Muscle of arm (tissue), 12 donors: ENCODE data around the gene PIWIL4. TPM values are rescaled to one million over a fixed set of nuclear protein-coding genes. Genes with fewer than 3 reads are reported as not detected.
"Not testable (repeated sequence)": the region's sequence is repeated elsewhere in the genome, so short reads cannot be mapped to it uniquely, and the experiment has no call there.

Experiments
- DNase-seq: peaks from one replicate; pipeline ENCODE4 v3.0.0-alpha.2; 2013
- polyA plus RNA-seq, 12 donors: library from polyadenylated mRNA; unstranded; fragments of 120-200 nt; gene quantifications; one replicate each; pipeline ENCODE4 v1.2.1, GENCODE V29; 2013; ENCODE audit not compliant: insufficient read length in 12 of 12

Gene PIWIL4
- polyA plus RNA-seq, 12 donors = 3.6 to 6.7 (median 4.8) TPM; not detected in 2

DNA sequence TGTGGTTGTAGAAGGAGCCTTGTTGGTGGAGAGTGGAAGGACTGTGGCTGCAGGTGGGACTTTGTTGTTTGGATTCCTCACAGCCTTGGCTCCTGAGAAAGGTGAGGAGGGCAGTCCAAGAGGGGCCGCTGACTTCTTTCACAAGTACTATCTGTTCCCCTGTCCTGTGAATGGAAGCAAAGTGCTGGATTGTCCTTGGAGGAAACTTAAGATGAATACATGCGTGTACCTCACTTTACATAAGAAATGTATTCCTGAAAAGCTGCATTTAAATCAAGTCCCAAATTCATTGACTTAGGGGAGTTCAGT, 21.1 kb upstream of the PIWIL4 start:
- no peak for DNase-seq

DNA sequence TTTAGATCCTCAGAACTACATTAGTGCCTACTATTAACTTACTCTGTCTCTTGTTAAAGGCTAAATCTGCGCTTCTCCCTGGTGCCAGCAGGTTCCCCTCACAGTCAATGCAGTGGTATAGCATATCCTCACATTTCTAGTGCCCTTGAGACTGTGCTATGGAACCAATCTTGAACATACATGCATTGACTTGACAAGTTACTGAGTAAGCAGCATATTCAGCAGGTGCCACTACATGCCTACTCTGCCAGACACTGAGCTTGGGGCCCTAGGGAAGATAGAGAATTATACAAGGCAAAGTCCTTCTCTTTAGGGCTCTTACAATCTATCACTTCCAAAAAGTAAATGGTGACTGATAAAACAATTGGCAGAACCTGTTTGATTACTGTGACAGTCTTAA, 20.3 kb upstream of the PIWIL4 start:
- DNase-seq = no peak

DNA sequence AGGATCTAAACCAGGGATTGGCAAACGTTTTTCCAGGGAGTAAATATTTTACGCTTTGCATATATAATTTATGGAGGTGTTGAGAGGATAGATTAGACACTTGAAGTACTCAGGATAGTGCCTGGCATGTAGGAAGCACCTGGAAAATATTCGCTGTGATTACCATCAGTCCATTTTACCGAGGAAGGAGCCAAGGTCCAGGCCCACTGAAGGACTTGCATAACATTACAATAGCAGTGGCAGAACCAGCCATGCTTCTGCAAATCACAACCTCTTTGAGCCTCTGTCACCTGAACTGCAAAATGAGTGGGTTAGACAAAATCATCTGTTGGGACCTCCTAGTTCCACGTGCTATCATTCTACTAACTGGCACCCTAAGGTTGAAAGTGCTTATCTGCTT, 18.0 kb upstream of the PIWIL4 start:
- no peak for DNase-seq

DNA sequence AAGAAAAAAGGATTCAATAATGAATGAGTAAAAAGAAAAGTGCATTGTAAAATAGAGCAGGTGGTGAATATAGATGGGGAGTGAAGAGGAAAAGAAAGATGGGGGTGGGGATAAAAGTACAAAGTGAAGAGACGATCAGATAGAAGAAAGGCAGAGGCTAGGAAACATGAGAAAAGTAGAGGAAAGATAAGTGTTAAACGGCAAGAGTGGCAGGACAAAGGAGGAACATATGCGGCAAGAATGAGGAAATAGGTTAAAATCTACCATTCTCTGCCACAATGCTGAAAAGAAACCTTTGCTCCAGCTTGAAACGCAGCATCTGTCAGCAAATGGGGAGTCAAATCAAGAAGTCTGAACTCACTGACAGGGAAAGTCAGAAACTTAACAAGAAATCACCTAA, 16.7 kb upstream of the PIWIL4 start:
- DNase-seq = no peak

DNA sequence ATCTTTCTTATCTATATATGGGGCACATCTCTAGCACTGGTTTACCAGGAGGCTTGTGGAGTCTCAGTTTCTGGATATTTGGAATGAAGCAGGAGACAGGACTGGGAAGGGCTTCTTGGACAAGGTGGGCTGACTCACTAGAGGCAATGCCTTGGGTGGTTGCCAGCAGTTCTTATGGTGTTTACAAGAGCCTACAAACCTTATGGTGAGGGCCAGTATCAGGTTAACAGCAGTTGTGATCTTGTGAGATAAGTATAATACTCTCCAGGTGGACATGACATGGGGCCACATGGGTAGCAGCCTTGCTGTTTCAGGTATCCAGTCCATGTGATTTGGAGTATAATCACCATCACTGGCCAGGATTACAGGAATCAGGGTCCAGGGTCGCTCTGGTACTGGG, 13.2 kb upstream of the PIWIL4 start:
- no peak for DNase-seq

DNA sequence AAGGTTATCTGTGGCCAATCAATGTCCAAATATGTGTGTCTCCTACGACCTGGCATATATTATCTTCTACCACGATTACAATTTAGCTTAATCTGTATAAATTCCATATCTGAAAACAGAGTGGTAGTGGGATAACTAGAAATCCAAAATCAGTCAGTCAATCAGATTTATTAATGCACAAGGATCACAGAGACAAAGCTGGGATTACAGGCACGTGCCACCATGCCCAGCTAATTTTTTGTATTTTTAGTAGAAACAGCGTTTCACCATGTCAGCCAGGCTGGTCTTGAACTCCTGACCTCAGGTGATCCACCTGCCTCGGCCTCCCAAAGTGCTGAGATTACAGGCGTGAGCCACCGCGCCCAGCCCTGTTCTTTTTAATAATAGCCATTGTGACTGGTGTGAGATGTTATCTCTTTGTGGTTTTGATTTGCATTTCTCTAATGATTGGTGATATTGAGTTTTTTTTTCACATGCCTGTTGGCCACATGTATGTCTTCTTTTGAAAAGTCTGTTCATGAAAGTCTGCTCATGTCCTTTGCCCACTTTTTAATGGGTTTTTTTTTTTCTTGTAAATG, 11.3 kb upstream of the PIWIL4 start:
- not testable (repeated sequence) for DNase-seq

DNA sequence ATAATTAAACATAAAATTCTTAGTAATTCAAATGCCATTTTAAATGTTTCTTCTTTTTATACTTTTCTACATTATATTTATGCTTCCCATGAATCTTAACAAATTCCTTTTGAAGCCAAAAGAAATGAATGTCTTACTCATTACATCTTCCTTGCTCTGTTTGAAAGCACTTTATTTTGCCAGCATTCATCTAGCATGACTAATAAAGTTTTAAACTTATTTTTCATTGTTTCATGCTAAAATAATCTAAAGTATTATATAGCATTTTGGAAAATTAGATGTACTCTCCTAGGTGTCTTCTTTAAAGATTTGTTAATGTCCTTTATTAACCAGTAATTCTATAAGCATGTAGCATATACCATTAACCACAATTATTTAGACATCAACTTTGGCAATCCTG, 9.7 kb upstream of the PIWIL4 start:
- no peak for DNase-seq

DNA sequence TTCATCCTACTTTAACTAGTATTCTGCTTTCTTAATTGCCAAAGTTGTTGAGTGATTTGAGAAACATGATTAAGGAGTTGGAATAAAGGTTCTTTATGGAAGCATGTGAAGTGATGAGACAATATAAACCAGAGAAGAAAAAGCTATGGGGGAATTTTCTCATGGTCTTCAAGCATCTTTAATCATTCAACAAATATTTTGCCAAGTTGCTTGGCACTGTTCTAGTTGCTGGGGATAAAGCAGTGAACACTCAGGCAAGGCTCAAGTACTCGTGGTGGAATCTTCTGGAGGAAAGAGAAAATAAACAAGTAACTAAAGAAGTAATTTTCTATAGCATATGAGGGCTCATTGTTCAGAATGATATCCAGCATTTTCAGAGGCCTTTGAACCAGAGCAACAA, 9.2 kb upstream of the PIWIL4 start:
- DNase-seq = no peak

DNA sequence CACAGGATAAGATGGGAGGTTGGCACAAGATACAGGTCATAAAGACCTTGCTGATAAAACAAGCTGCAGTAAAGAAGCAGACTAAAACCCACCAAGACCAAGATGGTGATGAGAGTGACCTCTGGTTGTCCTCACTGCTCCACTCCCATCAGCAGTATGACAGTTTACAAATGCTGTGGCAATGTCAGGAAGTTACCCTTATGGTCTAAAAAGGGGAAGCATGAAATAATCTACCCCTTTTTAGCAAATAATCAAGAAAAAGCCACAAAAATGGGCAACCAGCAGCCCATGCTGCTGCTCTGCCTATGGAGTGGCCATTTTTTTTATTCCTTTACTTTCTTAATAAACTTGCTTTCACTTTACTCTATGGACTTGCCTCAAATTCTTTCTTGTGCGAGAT, 8.7 kb upstream of the PIWIL4 start:
- no peak for DNase-seq

DNA sequence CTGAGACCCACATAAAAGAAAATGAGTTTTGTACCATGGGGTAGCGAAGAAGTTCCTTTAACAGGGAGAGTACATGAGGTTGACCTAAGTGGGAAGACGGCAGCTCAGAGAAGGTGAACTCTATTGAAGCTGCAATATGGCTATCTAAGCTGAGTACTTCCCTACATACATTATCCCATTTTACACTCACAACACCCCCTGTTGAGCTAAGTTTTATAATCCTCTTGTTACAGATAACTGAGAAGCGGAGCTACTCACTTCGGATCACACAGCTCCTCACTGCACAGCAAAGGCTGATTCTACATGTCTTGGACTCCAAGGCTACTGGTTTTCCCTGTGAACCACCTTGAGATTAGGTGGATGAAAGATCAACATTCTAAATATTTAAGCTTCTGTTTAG, 8.2 kb upstream of the PIWIL4 start:
- DNase-seq = no peak

DNA sequence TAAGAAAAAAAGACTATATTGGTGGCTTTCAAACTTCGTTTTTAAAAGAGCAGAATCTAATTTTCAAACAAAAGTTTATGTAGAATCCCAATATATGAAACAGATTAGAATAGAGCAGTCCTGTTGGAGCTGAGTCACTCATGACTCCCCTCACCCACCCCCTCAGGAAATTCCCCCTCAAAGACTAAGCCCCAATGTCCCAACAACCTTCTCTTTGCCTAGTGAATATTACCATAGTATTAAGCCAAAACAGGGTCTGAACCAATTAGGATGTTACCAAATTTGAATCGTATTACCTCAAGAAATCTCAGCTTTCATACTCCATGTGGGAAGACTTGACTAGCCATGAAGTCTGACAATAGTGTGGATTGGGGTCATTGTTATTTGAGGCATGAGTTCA, 7.8 kb upstream of the PIWIL4 start:
- DNase-seq = no peak

DNA sequence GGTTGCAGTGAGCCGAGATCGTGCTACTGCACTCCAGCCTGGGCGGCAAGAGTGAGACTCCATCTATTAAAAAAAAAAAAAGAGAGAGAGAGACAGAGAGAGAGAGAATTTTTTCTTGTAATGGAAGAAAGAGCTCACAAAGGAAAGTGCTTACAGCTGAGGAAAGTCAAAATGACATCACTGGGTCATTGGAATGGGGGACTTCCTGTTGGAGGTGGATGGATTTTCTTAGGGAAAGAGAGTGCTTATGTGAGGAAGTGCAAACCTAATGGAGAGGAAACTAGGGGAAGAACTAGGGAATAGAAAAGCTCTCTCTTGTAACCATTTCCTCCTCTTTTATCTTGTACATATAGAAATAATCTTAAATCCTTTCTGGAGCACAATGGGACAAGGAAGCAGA, 6.3 kb upstream of the PIWIL4 start:
- no peak for DNase-seq

DNA sequence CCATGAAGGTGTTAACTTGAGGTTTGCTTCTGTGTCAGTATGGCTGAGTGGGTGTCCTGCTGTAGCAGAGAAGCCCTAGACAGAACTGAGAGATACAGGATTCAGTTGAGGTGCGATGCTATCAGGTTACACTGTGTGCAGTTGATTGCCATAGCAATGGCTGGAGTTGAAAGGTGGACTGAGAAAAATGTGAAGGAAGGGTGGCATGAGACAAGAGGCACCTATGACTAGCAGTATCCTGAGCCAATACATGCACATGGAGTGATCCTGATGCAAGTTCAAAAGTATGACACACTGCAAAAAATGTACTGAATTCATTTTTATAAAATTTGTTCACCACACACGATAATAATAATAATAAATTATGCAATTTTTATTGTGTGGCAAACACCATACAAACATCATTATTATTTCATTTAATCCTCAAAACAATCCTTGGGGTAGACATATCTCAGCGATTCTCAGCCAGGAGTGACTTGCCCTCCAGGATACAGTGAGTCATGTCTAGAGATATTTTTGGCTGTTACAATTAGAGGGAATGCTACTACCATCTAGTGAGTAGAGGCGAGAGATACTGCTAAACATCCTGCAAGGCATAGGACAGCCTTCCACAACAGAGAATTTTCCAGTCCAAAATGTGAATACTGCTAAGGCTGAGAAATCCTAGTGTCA, 3.9 kb upstream of the PIWIL4 start:
- peak; percentile 24 for DNase-seq

DNA sequence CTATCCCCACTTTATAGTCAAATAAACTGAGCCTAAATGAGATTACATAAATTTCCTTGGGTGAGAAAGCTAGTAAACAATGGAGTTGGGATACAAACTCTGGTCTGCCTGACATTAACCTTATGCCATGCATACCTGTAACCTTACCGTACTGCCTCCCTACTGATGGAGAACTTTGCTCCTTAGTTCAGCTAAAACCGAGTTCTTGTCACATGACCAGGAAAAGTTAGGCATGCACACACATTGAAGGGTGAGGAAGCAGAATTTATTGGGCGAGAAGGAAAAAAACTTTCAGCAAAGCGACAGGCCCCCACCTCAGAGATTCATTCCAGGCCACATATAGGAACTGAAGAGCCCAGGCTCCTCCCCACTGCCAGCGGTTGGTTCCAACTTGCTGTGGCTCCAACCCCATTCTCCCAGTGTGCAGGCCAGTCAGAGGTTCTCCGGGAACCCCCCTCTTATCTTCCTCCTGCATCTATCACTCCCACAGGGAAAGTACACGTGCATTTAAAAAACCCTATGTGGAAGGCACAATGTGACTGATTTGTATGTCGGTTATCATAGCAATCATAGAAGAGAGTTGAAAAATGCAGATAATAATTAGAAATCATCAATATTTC, 3.2 kb upstream of the PIWIL4 start:
- DNase-seq = no peak

DNA sequence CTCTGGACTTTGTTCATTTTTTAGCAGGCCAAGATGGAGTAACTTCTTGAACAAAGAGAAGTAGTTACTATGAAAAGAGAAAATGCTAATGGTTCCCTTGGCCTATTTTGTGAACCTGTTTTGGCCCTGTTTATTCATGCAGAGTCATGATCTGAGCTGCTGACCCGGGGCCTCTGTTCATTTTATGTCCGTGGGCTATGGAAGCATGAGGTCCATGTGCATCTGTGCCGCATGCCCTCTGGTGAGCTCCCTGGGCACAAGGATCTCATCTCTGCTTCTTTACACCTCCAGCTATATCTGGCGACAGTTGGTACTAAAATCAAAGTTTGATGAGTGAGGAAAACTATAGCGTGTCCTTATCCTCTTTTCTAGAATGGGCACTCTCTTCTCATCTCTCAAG, 1.0 kb downstream of the PIWIL4 start:
- DNase-seq = no peak

DNA sequence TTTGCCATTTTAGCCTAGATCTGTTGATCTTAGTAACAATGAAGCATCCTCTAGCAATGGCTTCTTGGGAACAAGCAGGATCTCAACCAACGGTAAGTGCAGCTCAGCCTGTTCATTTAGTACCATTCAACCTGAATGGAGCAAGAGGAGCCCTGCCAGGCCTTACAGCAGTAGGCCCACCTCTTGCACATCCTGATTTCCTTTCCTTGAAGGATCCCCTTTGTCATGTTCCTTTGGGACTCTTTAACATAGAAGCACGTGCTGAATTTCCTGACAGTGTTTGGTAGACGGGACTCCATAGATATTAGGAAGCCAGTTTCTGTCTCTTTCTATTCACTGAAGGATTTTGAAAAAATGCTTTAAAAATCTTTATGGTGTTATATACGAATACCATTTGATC, 1.5 kb downstream of the PIWIL4 start:
- DNase-seq = no peak

DNA sequence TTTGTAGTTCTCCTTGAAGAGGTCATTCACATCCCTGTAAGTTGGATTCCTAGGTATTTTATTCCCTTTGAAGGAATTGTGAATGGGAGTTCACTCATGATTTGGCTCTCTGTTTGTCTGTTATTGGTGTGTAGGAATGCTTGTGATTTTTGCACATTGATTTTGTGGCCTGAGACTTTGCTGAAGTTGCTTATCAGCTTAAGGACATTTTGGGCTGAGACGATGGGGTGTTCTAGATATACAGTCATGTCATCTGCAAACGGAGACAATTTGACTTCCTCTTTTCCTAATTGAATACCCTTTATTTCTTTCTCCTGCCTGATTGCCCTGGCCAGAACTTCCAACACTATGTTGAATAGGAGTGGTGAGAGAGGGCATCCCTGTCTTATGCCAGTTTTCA, 5.8 kb downstream of the PIWIL4 start:
- DNase-seq = not testable (repeated sequence)

DNA sequence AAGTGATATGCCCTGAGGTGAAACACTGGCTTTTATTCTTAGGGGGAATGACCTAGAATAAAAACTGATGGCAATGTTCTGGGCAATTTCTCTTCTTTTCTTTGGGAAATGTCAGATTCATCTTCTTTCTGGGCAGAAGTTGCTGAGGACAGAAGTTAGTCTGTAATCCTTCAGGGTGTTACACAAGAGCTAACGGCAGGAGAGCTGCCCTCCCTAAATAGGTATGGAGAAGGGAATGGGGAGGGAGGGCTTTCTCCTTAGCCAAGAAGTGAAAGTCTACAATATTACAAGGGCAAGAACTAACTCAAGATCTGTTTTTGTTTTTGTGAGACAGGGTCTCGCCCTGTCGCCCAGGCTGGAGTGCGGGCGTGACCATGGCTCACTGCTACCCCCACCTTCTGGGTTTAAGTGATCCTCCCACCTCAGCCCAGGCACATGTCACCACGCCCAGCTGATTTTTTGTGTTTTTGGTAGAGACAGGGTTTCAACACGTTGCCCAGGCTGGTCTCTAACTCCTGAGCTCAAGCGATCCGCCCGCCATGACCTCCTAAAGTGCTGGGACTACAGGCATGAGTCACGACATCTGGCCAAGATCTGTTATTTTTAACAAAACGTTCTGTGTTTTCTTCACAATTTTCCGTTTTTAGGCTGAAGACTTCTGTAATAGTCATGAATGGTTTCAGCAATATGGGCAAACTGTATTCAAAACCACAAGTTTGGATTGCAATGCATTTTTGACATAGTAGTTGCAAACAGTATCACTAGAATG, 7.2 kb downstream of the PIWIL4 start:
- no peak for DNase-seq

DNA sequence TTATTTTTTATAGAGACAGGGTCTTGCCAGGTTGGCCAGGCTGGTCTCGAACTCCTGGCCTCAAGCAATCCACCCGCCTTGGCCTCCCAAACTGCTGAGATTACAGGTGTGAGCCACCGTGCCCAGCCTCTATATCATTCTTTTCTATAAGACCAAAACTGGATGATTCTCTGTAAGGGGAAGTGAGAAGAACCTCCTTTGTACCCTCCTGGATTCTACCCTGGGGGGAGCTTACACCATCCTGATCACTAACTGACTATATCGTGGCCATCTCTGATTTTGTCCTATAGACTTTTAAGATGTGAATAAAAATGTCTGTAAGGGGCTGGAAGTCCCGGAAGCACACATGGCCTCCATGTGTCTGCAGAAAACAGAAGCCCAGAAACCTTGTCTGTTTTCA, 9.1 kb downstream of the PIWIL4 start:
- no peak for DNase-seq

DNA sequence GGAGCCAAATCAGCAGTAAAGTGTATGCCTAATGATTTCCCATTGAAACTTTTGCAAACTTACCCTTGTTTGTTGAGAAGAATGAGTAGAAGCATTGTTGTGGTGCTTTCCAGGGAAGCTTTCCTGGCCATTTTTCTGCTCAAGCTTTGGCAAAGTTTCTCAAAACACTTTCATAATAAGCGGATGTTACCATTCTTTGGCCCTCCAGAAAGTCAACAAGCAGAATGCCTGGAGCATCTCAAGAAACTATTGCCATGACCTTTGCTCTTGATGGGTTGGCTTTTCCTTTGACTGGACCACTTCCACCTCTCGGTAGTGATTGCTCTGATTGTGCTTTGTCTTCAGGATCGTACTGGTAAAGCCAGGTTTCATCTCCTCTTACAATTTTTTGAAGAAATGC, 10.7 kb downstream of the PIWIL4 start:
- no peak for DNase-seq

DNA sequence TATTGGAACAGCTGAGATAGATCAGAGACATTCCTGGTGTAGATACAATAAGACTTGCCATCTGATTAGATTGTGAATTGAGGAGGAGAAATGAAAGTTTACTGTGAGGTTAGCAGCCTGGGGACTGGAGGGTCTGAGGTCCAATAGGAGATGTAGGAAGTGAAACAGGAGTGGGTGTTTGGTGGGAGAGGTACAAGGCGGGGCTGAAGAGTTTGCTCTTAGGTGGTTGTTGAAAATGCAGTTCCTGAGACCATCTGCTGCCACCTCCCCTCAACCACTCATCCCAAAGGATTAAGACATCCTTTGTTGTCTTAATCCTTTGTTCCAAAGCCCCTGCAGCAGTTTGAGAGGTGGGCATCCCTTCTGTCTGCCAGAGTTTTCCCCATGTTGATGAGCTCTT, 14.8 kb downstream of the PIWIL4 start:
- no peak for DNase-seq

DNA sequence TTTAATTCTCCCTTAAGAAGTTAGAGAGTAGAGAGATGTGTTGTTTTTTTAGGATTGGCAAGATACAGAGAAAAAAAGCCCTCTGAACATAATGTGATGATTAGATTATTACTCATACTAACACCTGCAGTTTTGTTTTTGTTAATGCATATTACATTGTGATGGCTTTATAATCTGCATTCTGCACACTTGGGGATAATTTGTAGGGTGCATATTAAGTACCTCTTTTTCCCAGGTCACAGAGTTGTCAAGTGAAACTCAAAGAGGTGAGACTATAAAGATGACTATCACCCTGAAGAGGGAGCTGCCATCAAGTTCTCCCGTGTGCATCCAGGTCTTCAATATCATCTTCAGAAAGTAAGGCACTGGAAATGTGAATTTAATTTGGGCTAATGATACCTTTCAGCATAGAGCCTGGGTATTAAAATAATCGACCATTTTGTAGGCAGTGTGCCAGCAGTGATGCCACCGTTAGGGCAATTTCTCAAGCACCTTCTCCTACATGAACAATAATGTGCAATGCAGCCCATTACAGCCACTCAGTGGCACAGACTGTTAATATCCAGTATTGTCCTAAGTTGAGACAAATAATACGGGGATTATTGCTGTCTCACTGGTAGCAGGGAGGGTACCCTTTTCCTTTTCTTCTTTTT, 16.2 kb downstream of the PIWIL4 start:
- DNase-seq = no peak
